Measurements from ENCODE around the gene SYNGR1. TPM values are rescaled to one million over a fixed set of nuclear protein-coding genes. Genes with fewer than 3 reads are reported as not detected.
"Not testable (repeated sequence)": the region's sequence is repeated elsewhere in the genome, so short reads cannot be mapped to it uniquely, and the experiment has no call there.

The SYNGR1 gene
- total RNA-seq, 1 donor: 3.6 TPM

- TF ChIP-seq CTCF (IDR thresholded peaks at IDR 0.05; ENCODE audit: extremely low read depth, low read depth, low read length): no peak
- peak; percentile 66 for DNase-seq (ENCODE audit: insufficient read length, low spot score, missing footprints)
- Histone ChIP-seq H3K79me2 (ENCODE audit: insufficient read depth, low read length) (no peaks in the 10 kb centered on the region), H3K4me3 (ENCODE audit: insufficient read depth, low read length) (no peak overlapping the region), H2AFZ (ENCODE audit: low read length) (no peak overlapping the region), H3K4me2 (ENCODE audit: insufficient read depth, low read length) (no peak overlapping the region), H3K4me1 (ENCODE audit: insufficient read depth, low read length) (no peaks in the 10 kb centered on the region), H3K9me3 (ENCODE audit: low read depth, low read length) (no peaks in the 10 kb centered on the region), H3K27me3 (ENCODE audit: insufficient read depth, low read length) (peaks cover under 1% of the 10 kb centered on the region), H3K36me3 (ENCODE audit: insufficient read depth, low read length) (no peaks in the 10 kb centered on the region), H3K27ac (ENCODE audit: low read depth, low read length) (no peak overlapping the region), H4K20me1 (ENCODE audit: insufficient read depth, low read length) (no peaks in the 10 kb centered on the region)
Observed at GRCh38 chr22:39356464-39356863, 6.7 kb downstream of the SYNGR1 start.

- not testable (repeated sequence) for DNase-seq (ENCODE audit: insufficient read length, low spot score, missing footprints); H2AFZ ChIP-seq (ENCODE audit: low read length); H4K20me1 ChIP-seq (ENCODE audit: insufficient read depth, low read length); H3K36me3 ChIP-seq (ENCODE audit: insufficient read depth, low read length); H3K9me3 ChIP-seq (ENCODE audit: low read depth, low read length); H3K4me3 ChIP-seq (ENCODE audit: insufficient read depth, low read length); H3K4me1 ChIP-seq (ENCODE audit: insufficient read depth, low read length); H3K27ac ChIP-seq (ENCODE audit: low read depth, low read length); H3K4me2 ChIP-seq (ENCODE audit: insufficient read depth, low read length); H3K27me3 ChIP-seq (ENCODE audit: insufficient read depth, low read length); H3K79me2 ChIP-seq (ENCODE audit: insufficient read depth, low read length)
Observed at GRCh38 chr22:39357110-39358108, 7.6 kb downstream of the SYNGR1 start.

- H3K27ac ChIP-seq (ENCODE audit: low read depth, low read length); H3K4me1 ChIP-seq (ENCODE audit: insufficient read depth, low read length); H2AFZ ChIP-seq (ENCODE audit: low read length); H3K4me3 ChIP-seq (ENCODE audit: insufficient read depth, low read length); H4K20me1 ChIP-seq (ENCODE audit: insufficient read depth, low read length); H3K36me3 ChIP-seq (ENCODE audit: insufficient read depth, low read length); H3K9me3 ChIP-seq (ENCODE audit: low read depth, low read length); H3K79me2 ChIP-seq (ENCODE audit: insufficient read depth, low read length); DNase-seq (ENCODE audit: insufficient read length, low spot score, missing footprints); H3K27me3 ChIP-seq (ENCODE audit: insufficient read depth, low read length); H3K4me2 ChIP-seq (ENCODE audit: insufficient read depth, low read length): not testable (repeated sequence)
Observed at GRCh38 chr22:39358197-39358596, 8.4 kb downstream of the SYNGR1 start.

- Histone ChIP-seq H4K20me1 (ENCODE audit: insufficient read depth, low read length) (no peaks in the 10 kb centered on the region), H3K27me3 (ENCODE audit: insufficient read depth, low read length) (no peaks in the 10 kb centered on the region), H3K4me2 (ENCODE audit: insufficient read depth, low read length) (no peak overlapping the region), H3K9me3 (ENCODE audit: low read depth, low read length) (no peaks in the 10 kb centered on the region), H3K79me2 (ENCODE audit: insufficient read depth, low read length) (no peaks in the 10 kb centered on the region), H3K4me3 (ENCODE audit: insufficient read depth, low read length) (no peak overlapping the region), H3K4me1 (ENCODE audit: insufficient read depth, low read length) (no peaks in the 10 kb centered on the region), H2AFZ (ENCODE audit: low read length) (no peak overlapping the region), H3K36me3 (ENCODE audit: insufficient read depth, low read length) (no peaks in the 10 kb centered on the region), H3K27ac (ENCODE audit: low read depth, low read length) (no peak overlapping the region)
- DNase-seq (ENCODE audit: insufficient read length, low spot score, missing footprints): peak; percentile 62
- TF ChIP-seq CTCF (IDR thresholded peaks at IDR 0.05; ENCODE audit: extremely low read depth, low read depth, low read length): no peak
Observed at GRCh38 chr22:39359659-39360195, 9.9 kb downstream of the SYNGR1 start.

- no peak for TF ChIP-seq CTCF (IDR thresholded peaks at IDR 0.05; ENCODE audit: extremely low read depth, low read depth, low read length)
- no peaks in the 10 kb centered on the region for H4K20me1 ChIP-seq (ENCODE audit: insufficient read depth, low read length)
- DNase-seq (ENCODE audit: insufficient read length, low spot score, missing footprints): peak; percentile 69
- H3K27ac ChIP-seq (ENCODE audit: low read depth, low read length): no peak overlapping the region
- H3K79me2 ChIP-seq (ENCODE audit: insufficient read depth, low read length): no peaks in the 10 kb centered on the region
- peaks cover 4% of the 10 kb centered on the region for H3K4me1 ChIP-seq (ENCODE audit: insufficient read depth, low read length)
- no peak overlapping the region for H3K4me2 ChIP-seq (ENCODE audit: insufficient read depth, low read length)
- H3K27me3 ChIP-seq (ENCODE audit: insufficient read depth, low read length): no peaks in the 10 kb centered on the region
- no peaks in the 10 kb centered on the region for H3K36me3 ChIP-seq (ENCODE audit: insufficient read depth, low read length)
- H3K4me3 ChIP-seq (ENCODE audit: insufficient read depth, low read length): no peak overlapping the region
- H3K9me3 ChIP-seq (ENCODE audit: low read depth, low read length): no peaks in the 10 kb centered on the region
- H2AFZ ChIP-seq (ENCODE audit: low read length): no peak overlapping the region
Observed at GRCh38 chr22:39360242-39360641, 10.5 kb downstream of the SYNGR1 start.
